PC-3 (cell line): ENCODE data around the gene NKAIN2.

Source experiments
- CTCF ChIP-seq: fragments of 300-600 bp; sonication (generic); conservative IDR thresholded peaks from 2 replicates; pipeline ENCODE4 v1.5.1; 2017; ENCODE audit warnings: antibody characterized with exemption, low read depth, mild to moderate bottlenecking, low read length
- EZH2 ChIP-seq: fragments of 300-600 bp; sonication (generic); IDR thresholded peaks from one replicate; pipeline ENCODE4 v1.6.1; 2017; ENCODE audit warnings: antibody characterized with exemption, mild to moderate bottlenecking, low read length; ENCODE audit not compliant: unreplicated experiment
- EZH2phosphoT487 ChIP-seq: fragments of 300-600 bp; sonication (generic); IDR thresholded peaks from 2 replicates; pipeline ENCODE4 v1.6.1; 2018; ENCODE audit warnings: mild to moderate bottlenecking, antibody characterized with exemption, low read length, borderline replicate concordance

GRCh38 chr6:123808556-123808955 is 4.9 kb downstream of the NKAIN2 start:
- TF ChIP-seq CTCF (no peak), EZH2phosphoT487 (no peak), EZH2 (no peak)
